Peyer's patch (tissue), 4 donors: ENCODE measurements around the gene PFKFB3. TPM values are rescaled to one million over a fixed set of nuclear protein-coding genes. Genes with fewer than 3 reads are reported as not detected.
"Not testable (repeated sequence)": the region's sequence is repeated elsewhere in the genome, so short reads cannot be mapped to it uniquely, and the experiment has no call there.

Experiments
- DNase-seq, 3 donors: peaks; one replicate each; pipeline ENCODE4 v3.0.0-alpha.2; 2017 to 2019
- H3K27ac ChIP-seq, 4 donors: fragments of 200-600 bp; sonication (generic); one replicate each; pipeline ENCODE4 v1.5.1; 2016 to 2019
- H3K27me3 ChIP-seq, 2 donors: fragments of 200-600 bp; sonication (generic); one replicate each; pipeline ENCODE4 v1.5.1; 2019
- H3K36me3 ChIP-seq, 3 donors: fragments of 200-600 bp; sonication (generic); one replicate each; pipeline ENCODE4 v1.5.1; 2016 to 2019
- H3K4me1 ChIP-seq, 4 donors: fragments of 200-600 bp; sonication (generic); one replicate each; pipeline ENCODE4 v1.5.1; 2016 to 2019
- H3K4me3 ChIP-seq, 4 donors: fragments of 200-600 bp; sonication (generic); 1 replicate in 3 of 4; 2 replicates in 1 of 4; pipeline ENCODE4 v1.5.1; 2016 to 2019; ENCODE audit warnings: mild to moderate bottlenecking in 1 of 4
- H3K9me3 ChIP-seq, 4 donors: fragments of 200-600 bp; sonication (generic); one replicate each; pipeline ENCODE4 v1.5.1; 2016 to 2019; ENCODE audit warnings: mild to moderate bottlenecking in 1 of 4
- CTCF ChIP-seq, 6 experiments: fragments of 450-650 bp in 4 of 6; fragments of 200-600 bp in 2 of 6; sonication (generic) in 1 of 6; IDR thresholded peaks; one replicate each; pipeline ENCODE4 v1.5.1; 2017 to 2019; ENCODE audit warnings: antibody characterized with exemption in 6 of 6, mild to moderate bottlenecking in 3 of 6, moderate library complexity in 1 of 6
- POLR2A ChIP-seq, 2 donors: fragments of 450-650 bp; IDR thresholded peaks; one replicate each; pipeline ENCODE4 v1.5.1; 2017; ENCODE audit warnings: antibody characterized with exemption in 2 of 2, mild to moderate bottlenecking in 2 of 2, moderate library complexity in 2 of 2
- total RNA-seq, 4 donors: library from RNA; depleted of rRNA; stranded (reverse); fragments of >200 nt; gene quantifications; one replicate each; pipeline ENCODE4 v1.1.0, GENCODE V29; 2016

Gene PFKFB3
- total RNA-seq, 4 donors from 2014 or later = 15.2 to 85.0 (median 36.6) TPM

DNA sequence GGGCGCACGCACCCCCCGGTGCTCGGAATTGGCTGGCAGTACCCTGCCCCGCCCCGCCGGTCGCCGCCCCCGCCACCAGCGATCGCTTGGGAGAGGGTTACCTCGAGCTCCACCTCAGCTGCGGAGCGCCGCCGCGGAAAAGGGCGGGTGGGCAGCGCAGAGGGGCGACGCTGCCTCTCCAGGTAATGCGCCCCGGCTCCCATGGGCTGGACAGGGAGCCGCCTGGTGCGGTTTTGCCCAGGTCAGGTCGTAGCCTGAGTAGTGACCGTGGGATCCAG lies 1.3 kb downstream of the PFKFB3 start:
- peak; percentile 54 to 70 (median 66) for DNase-seq
- Histone ChIP-seq H3K9me3 (no peaks in the 10 kb centered on the region), H3K4me1 (peaks cover 0 to 32% (median 8%) of the 10 kb centered on the region in 4 donors)

DNA sequence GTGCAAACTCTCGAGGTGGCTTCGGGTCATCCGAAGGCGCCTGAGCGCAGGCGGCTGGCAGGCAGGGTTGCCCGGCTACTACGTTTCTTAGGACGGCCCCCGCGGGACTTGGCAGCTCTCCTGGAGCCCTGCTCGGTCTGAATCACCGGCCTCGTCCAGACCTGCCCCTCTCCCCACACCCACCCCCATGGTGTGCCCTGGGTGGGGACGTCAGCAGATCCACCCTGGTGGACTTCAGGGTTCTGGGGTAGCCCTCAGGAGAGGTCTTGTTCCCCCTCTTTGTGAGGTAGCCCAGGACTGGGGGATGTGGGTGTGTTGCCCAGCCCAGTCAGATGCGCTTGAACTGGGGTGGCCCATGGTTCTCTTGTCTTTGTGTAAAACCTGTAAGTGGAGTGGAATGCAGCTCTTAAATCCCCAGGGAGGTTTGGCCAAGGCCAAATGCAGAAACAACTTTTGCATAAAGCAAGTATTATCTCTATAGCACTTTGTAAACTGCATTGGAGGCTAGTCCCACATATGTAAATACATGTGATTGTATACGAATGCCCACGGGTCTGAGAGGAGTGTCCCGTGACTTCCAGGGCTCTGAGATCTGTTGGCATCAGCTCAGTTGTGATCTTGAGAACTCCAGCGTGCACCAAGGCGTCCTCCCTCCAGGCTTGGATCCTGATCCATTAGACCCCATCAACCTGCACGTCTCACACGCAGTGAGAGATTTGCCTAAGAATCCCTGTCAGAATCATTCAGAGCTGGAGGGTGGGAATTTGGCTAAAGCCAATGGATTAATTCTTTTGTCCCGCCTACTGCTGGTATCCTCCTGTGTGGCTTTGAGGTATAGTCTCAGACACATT lies 1.8 kb downstream of the PFKFB3 start:
- TF ChIP-seq POLR2A (IDR thresholded peaks at IDR 0.05) = no peak
- no peak for TF ChIP-seq CTCF (IDR thresholded peaks at IDR 0.05)
- Histone ChIP-seq H3K36me3 (no peaks in the 10 kb centered on the region), H3K4me1 (peaks cover 0 to 32% (median 8%) of the 10 kb centered on the region in 4 donors), H3K27ac (peak overlapping the region in 3 of 4 donors; percentile 27 to 96 (median 94)), H3K4me3 (peak overlapping the region; percentile 55 to 90 (median 86)), H3K9me3 (no peaks in the 10 kb centered on the region), H3K27me3 (no peaks in the 10 kb centered on the region)
- DNase-seq = no peak

More for the DNA sequence above, 1.3 kb downstream of the PFKFB3 start:
- peak overlapping the region; percentile 55 to 90 (median 86) for H3K4me3 ChIP-seq
- no peaks in the 10 kb centered on the region for H3K36me3 ChIP-seq
- peak overlapping the region in 3 of 4 donors; percentile 27 to 96 (median 94) for H3K27ac ChIP-seq
- TF ChIP-seq POLR2A (IDR thresholded peaks at IDR 0.05) = no peak
- no peak for TF ChIP-seq CTCF (IDR thresholded peaks at IDR 0.05)
- no peaks in the 10 kb centered on the region for H3K27me3 ChIP-seq

GRCh38 chr10:6206486-6206885 lies 3.8 kb downstream of the PFKFB3 start:
- DNase-seq, H3K4me3 ChIP-seq, H3K27me3 ChIP-seq, H3K27ac ChIP-seq, H3K9me3 ChIP-seq, H3K36me3 ChIP-seq: not testable (repeated sequence)
- H3K4me1 ChIP-seq = peaks cover 0 to 25% (median 8%) of the 10 kb centered on the region in 4 donors

DNA sequence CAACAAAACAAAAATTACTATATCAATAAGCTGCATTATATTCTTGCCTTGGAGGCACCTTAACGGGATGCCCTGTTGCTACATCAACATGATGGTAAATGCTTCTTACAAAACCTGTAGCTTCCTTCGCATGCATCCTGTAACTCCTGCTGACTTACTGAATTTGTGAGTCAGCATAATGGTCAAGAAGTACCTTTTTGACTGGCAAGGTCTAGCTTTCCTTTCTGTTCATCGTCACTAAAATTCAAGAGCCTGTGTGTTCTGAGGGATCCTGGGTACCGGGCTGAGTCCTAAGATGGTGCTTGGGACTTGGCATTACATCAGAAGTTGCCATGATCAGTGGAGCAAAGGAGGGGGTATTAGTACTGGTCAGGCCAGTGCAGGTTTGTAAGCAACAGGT lies 4.9 kb downstream of the PFKFB3 start:
- Histone ChIP-seq H3K27ac (no peak overlapping the region), H3K4me1 (peaks cover 0 to 17% (median 0%) of the 10 kb centered on the region in 4 donors)

GRCh38 chr10:6208799-6209235 lies 6.1 kb downstream of the PFKFB3 start:
- Histone ChIP-seq H3K36me3 (peaks cover 0 to 6% (median 0%) of the 10 kb centered on the region in 3 donors), H3K4me1 (peaks cover 0 to 17% (median 0%) of the 10 kb centered on the region in 4 donors), H3K27me3 (no peaks in the 10 kb centered on the region), H3K27ac (no peak overlapping the region), H3K4me3 (no peak overlapping the region), H3K9me3 (no peaks in the 10 kb centered on the region)
- DNase-seq = no peak
- TF ChIP-seq POLR2A (IDR thresholded peaks at IDR 0.05) (no peak), CTCF (IDR thresholded peaks at IDR 0.05) (no peak)

More for the DNA sequence above, 4.9 kb downstream of the PFKFB3 start:
- no peak overlapping the region for H3K4me3 ChIP-seq
- TF ChIP-seq POLR2A (IDR thresholded peaks at IDR 0.05) (no peak), CTCF (IDR thresholded peaks at IDR 0.05) (no peak)
- no peaks in the 10 kb centered on the region for H3K9me3 ChIP-seq
- H3K27me3 ChIP-seq = no peaks in the 10 kb centered on the region
- DNase-seq = no peak
- no peaks in the 10 kb centered on the region for H3K36me3 ChIP-seq

- Histone ChIP-seq H3K4me3 (no peak overlapping the region), H3K9me3 (no peaks in the 10 kb centered on the region), H3K36me3 (peaks cover 0 to 30% (median 0%) of the 10 kb centered on the region in 3 donors), H3K4me1 (no peaks in the 10 kb centered on the region), H3K27ac (no peak overlapping the region), H3K27me3 (no peaks in the 10 kb centered on the region)
- DNase-seq = no peak
- no peak for TF ChIP-seq CTCF (IDR thresholded peaks at IDR 0.05)
- TF ChIP-seq POLR2A (IDR thresholded peaks at IDR 0.05) = no peak
These were observed 8.6 kb downstream of the PFKFB3 start for GRCh38 chr10:6211341-6211670.
